Measurements from ENCODE around the gene TENM4. TPM values are rescaled to one million over a fixed set of nuclear protein-coding genes. Genes with fewer than 3 reads are reported as not detected.

TENM4 gene
- total and polyA plus RNA-seq, 10 of the 15 experiments (the other 5 are each of a cell fraction or from before 2014, with no cell fraction given): 0.03 to 0.12 (median 0.06) TPM; not detected in 7

DNA sequence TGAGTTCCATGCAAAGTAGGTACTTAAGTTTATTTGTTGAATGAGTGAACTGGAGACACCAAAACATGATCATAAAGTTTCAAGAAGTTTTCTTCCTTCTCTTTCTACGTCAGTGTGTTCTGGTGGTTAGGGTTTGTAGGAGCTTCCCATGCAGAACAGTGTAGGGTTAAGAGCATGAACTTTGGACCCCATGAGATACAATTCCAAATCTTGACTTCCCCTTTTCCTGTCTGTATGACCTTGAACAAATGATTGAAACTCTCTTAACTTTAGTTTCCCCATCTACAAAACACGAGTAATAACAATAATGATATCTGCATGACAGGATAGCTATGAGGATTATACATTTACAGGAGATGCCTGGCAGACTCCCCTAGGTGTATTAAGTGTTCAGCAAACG, 41.0 kb upstream of the TENM4 start (continued):
- TF ChIP-seq, protein P1, sequence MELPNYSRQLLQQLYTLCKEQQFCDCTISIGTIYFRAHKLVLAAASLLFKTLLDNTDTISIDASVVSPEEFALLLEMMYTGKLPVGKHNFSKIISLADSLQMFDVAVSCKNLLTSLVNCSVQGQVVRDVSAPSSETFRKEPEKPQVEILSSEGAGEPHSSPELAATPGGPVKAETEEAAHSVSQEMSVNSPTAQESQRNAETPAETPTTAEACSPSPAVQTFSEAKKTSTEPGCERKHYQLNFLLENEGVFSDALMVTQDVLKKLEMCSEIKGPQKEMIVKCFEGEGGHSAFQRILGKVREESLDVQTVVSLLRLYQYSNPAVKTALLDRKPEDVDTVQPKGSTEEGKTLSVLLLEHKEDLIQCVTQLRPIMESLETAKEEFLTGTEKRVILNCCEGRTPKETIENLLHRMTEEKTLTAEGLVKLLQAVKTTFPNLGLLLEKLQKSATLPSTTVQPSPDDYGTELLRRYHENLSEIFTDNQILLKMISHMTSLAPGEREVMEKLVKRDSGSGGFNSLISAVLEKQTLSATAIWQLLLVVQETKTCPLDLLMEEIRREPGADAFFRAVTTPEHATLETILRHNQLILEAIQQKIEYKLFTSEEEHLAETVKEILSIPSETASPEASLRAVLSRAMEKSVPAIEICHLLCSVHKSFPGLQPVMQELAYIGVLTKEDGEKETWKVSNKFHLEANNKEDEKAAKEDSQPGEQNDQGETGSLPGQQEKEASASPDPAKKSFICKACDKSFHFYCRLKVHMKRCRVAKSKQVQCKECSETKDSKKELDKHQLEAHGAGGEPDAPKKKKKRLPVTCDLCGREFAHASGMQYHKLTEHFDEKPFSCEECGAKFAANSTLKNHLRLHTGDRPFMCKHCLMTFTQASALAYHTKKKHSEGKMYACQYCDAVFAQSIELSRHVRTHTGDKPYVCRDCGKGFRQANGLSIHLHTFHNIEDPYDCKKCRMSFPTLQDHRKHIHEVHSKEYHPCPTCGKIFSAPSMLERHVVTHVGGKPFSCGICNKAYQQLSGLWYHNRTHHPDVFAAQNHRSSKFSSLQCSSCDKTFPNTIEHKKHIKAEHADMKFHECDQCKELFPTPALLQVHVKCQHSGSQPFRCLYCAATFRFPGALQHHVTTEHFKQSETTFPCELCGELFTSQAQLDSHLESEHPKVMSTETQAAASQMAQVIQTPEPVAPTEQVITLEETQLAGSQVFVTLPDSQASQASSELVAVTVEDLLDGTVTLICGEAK (IDR thresholded peaks at IDR 0.05; ENCODE audit: borderline replicate concordance): peak; percentile 29; the same call in 1 of the 2 replicates
- peak; percentile 89 for TF ChIP-seq MTA2 (IDR thresholded peaks at IDR 0.05; ENCODE audit: low read depth)
- peak; percentile 94 to 95 for TF ChIP-seq IKZF2 (IDR thresholded peaks at IDR 0.05)
- TF ChIP-seq SPI1 (IDR thresholded peaks at IDR 0.05; ENCODE audit: borderline replicate concordance, insufficient read depth, low read depth, low read length): peak; percentile 80
- no peak for TF ChIP-seq EZH2 (IDR thresholded peaks at IDR 0.05; ENCODE audit: borderline replicate concordance, control insufficient read depth, low read depth, low read length)
- peak; percentile 97 for TF ChIP-seq ESRRA (IDR thresholded peaks at IDR 0.05; ENCODE audit: low read length)
- TF ChIP-seq DPF2 (IDR thresholded peaks at IDR 0.05): peak; percentile 65; the same call in 1 of the 2 replicates
- TF ChIP-seq BMI1 (IDR thresholded peaks at IDR 0.05; ENCODE audit: borderline replicate concordance): peak; percentile 54; the same call in 1 of the 2 replicates
- TF ChIP-seq, protein P2, sequence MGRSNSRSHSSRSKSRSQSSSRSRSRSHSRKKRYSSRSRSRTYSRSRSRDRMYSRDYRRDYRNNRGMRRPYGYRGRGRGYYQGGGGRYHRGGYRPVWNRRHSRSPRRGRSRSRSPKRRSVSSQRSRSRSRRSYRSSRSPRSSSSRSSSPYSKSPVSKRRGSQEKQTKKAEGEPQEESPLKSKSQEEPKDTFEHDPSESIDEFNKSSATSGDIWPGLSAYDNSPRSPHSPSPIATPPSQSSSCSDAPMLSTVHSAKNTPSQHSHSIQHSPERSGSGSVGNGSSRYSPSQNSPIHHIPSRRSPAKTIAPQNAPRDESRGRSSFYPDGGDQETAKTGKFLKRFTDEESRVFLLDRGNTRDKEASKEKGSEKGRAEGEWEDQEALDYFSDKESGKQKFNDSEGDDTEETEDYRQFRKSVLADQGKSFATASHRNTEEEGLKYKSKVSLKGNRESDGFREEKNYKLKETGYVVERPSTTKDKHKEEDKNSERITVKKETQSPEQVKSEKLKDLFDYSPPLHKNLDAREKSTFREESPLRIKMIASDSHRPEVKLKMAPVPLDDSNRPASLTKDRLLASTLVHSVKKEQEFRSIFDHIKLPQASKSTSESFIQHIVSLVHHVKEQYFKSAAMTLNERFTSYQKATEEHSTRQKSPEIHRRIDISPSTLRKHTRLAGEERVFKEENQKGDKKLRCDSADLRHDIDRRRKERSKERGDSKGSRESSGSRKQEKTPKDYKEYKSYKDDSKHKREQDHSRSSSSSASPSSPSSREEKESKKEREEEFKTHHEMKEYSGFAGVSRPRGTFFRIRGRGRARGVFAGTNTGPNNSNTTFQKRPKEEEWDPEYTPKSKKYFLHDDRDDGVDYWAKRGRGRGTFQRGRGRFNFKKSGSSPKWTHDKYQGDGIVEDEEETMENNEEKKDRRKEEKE (IDR thresholded peaks at IDR 0.05): no peak
- TF ChIP-seq NR2C1 (IDR thresholded peaks at IDR 0.05): no peak
- TF ChIP-seq, protein P3, sequence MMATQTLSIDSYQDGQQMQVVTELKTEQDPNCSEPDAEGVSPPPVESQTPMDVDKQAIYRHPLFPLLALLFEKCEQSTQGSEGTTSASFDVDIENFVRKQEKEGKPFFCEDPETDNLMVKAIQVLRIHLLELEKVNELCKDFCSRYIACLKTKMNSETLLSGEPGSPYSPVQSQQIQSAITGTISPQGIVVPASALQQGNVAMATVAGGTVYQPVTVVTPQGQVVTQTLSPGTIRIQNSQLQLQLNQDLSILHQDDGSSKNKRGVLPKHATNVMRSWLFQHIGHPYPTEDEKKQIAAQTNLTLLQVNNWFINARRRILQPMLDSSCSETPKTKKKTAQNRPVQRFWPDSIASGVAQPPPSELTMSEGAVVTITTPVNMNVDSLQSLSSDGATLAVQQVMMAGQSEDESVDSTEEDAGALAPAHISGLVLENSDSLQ (IDR thresholded peaks at IDR 0.05): peak; percentile 30
- TF ChIP-seq POLR2AphosphoS2 (IDR thresholded peaks at IDR 0.05; ENCODE audit: low read depth, low read length): no peak
